CD14-positive monocyte (primary cell): Measurements from ENCODE around the gene CCDC78. TPM values are rescaled to one million over a fixed set of nuclear protein-coding genes. Genes with fewer than 3 reads are reported as not detected.

Experiments
- DNase-seq, 3 donors: peaks; one replicate each; pipeline ENCODE4 v3.0.0-alpha.2; 2011 to 2022
- H2AFZ ChIP-seq: 2 replicates; pipeline ENCODE4 v1.6.0; 2012; ENCODE audit warnings: mild to moderate bottlenecking, low read depth, low read length, inconsistent platforms; ENCODE audit not compliant: insufficient read depth, poor library complexity, severe bottlenecking
- H3K27ac ChIP-seq, 2 donors: 1 replicate in 1 of 2; 2 replicates in 1 of 2; pipeline ENCODE4 v1.5.1; 2012 to 2013; ENCODE audit warnings: low read length in 2 of 2, control low read depth in 1 of 2, inconsistent platforms in 1 of 2, low read depth in 1 of 2, mild to moderate bottlenecking in 1 of 2
- H3K27me3 ChIP-seq, 2 donors: one replicate each; pipeline versions ENCODE4 v1.6.0 to v1.6.1; 2011 to 2013; ENCODE audit warnings: low read length in 2 of 2; ENCODE audit not compliant: control insufficient read depth in 2 of 2, insufficient read depth in 2 of 2
- H3K36me3 ChIP-seq, 2 donors: replicated peaks in 1 of 2; 1 replicate in 1 of 2; 2 replicates in 1 of 2; pipeline versions ENCODE4 v1.5.1 to v1.6.1; 2012 to 2013; ENCODE audit warnings: low read length in 2 of 2, control low read depth in 1 of 2, inconsistent platforms in 1 of 2, mild to moderate bottlenecking in 1 of 2; ENCODE audit not compliant: insufficient read depth in 2 of 2, control insufficient read depth in 1 of 2
- H3K4me1 ChIP-seq, 2 donors: 1 replicate in 1 of 2; 2 replicates in 1 of 2; pipeline versions ENCODE4 v1.5.1 to v1.6.1; 2012 to 2013; ENCODE audit warnings: low read length in 2 of 2, control low read depth in 1 of 2, inconsistent platforms in 1 of 2, mild to moderate bottlenecking in 1 of 2, moderate library complexity in 1 of 2; ENCODE audit not compliant: insufficient read depth in 2 of 2, control insufficient read depth in 1 of 2
- H3K4me2 ChIP-seq: replicated peaks from 2 replicates; pipeline ENCODE3; 2012; ENCODE audit warnings: low read length, moderate library complexity, mild to moderate bottlenecking; ENCODE audit not compliant: poor library complexity, severe bottlenecking; ENCODE audit errors: extremely low read depth
- H3K4me3 ChIP-seq, 3 experiments: fragments of 200-600 bp in 1 of 3; sonication (generic) in 1 of 3; replicated peaks in 1 of 3; 1 replicate in 2 of 3; 2 replicates in 1 of 3; pipeline ENCODE4 v1.5.1; 2011 to 2013; ENCODE audit warnings: low read length in 3 of 3, mild to moderate bottlenecking in 3 of 3, control low read depth in 2 of 3, low read depth in 2 of 3, inconsistent platforms in 1 of 3, moderate library complexity in 1 of 3
- H3K79me2 ChIP-seq: 2 replicates; pipeline ENCODE4 v1.6.0; 2012; ENCODE audit warnings: mild to moderate bottlenecking, control low read depth, inconsistent platforms, low read length, moderate library complexity; ENCODE audit not compliant: insufficient read depth
- H3K9ac ChIP-seq: 2 replicates; pipeline ENCODE4 v1.6.0; 2017; ENCODE audit warnings: low read length, mild to moderate bottlenecking; ENCODE audit not compliant: insufficient read depth, poor library complexity, severe bottlenecking
- H3K9me3 ChIP-seq, 2 donors: replicated peaks in 1 of 2; 1 replicate in 1 of 2; 2 replicates in 1 of 2; pipeline versions ENCODE4 v1.5.1 to v1.6.1; 2012 to 2013; ENCODE audit warnings: low read length in 2 of 2, control low read depth in 1 of 2; ENCODE audit not compliant: control insufficient read depth in 1 of 2, insufficient read depth in 1 of 2
- H4K20me1 ChIP-seq: 2 replicates; pipeline ENCODE4 v1.6.0; 2012; ENCODE audit warnings: mild to moderate bottlenecking, low read length, control low read depth, moderate library complexity; ENCODE audit not compliant: insufficient read depth
- H3K27ac Mint-ChIP-seq, 7 donors: one replicate each; pipeline ENCODE4 v1.8.0; 2020; ENCODE audit warnings: mild to moderate bottlenecking in 7 of 7, mixed read lengths in 7 of 7, moderate library complexity in 6 of 7, inconsistent platforms in 2 of 7
- H3K27me3 Mint-ChIP-seq, 3 donors: one replicate each; pipeline ENCODE4 v1.8.0; 2021 to 2022; ENCODE audit warnings: low read depth in 3 of 3, mild to moderate bottlenecking in 3 of 3, mixed read lengths in 3 of 3, moderate library complexity in 3 of 3, inconsistent platforms in 1 of 3
- H3K36me3 Mint-ChIP-seq, 2 donors: one replicate each; pipeline ENCODE4 v1.8.0; 2020; ENCODE audit warnings: mixed read lengths in 2 of 2, inconsistent platforms in 1 of 2, mild to moderate bottlenecking in 1 of 2
- H3K4me1 Mint-ChIP-seq: one replicate; pipeline ENCODE4 v1.8.0; 2020; ENCODE audit warnings: mild to moderate bottlenecking, mixed read lengths
- H3K4me3 Mint-ChIP-seq, 2 donors: one replicate each; pipeline ENCODE4 v1.8.0; 2020; ENCODE audit warnings: mild to moderate bottlenecking in 2 of 2, mixed read lengths in 2 of 2, moderate library complexity in 1 of 2
- H3K9me3 Mint-ChIP-seq, 7 donors: one replicate each; pipeline ENCODE4 v1.8.0; 2020 to 2022; ENCODE audit warnings: mixed read lengths in 7 of 7, mild to moderate bottlenecking in 6 of 7, moderate library complexity in 6 of 7, inconsistent platforms in 2 of 7
- WGBS: methylation state at CpG from one replicate; pipeline ENCODE4 v1.1.5; 2013; ENCODE audit warnings: missing lambda C conversion rate; ENCODE audit not compliant: insufficient coverage; 5-methylcytosine and 5-hydroxymethylcytosine counted together
- intact Hi-C, 2 donors: fragments of 100-400 bp; cut with micrococcal nuclease; formaldehyde crosslinking; loops; one replicate each; pipeline versions ENCODE4 v1.15.0 to v1.15.1; 2023
- polyA plus RNA-seq, 3 donors: library from polyadenylated mRNA; depleted of rRNA in 1 of 3; unstranded in 2 of 3; stranded (reverse) in 1 of 3; fragments of 300-500 nt in 2 of 3; fragments of >200 nt in 1 of 3; fragmentation: Illumina TruSeq in 2 of 3; gene quantifications; 1 replicate in 2 of 3; 2 replicates in 1 of 3; pipeline ENCODE4 v1.2.3, GENCODE V29; 2012 to 2021
- TF ChIP-seq, protein P1 (sequence below): fragments of 200-600 bp; IDR thresholded peaks from one replicate; pipeline ENCODE4 v1.8.0; 2022; ENCODE audit warnings: antibody characterized with exemption, mild to moderate bottlenecking

The CCDC78 gene
- polyA plus RNA-seq, 3 donors, result 0.96 TPM; not detected in 2

DNA sequence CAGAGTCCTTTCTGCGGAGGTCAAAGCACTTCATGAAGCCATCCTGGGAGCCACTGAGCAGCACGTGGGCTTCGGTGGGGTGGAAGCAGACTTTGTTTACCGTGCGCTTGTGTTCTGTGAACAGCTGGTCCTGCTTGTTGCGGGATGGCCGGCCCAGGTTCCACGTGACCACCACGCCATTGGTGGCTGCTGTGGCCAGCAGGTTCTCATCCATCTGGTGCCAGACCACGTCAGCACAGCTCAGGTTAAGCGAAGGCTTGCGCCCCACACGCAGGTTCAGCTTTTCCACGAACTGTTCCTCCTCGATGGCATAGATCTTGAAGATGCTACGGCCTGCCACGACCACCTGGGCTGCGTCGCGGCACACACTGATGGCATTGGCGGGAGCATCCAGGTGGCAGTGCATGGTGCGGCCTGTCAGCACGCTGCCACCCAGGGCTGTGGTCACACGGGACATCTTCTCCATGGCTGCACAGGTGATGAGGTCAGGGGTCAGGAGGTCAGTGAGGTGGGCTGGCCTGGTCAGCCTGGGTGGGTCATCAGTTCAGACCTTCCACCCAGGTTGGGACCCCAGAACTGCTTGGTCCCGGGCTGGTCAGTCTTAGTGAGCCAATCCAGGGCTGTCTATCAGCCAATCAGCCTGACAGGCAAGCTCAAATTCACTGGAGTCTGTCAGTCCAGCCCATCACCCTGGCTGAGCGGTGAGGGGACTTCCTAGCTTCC, 36.9 kb downstream of the CCDC78 start:
- TF ChIP-seq, protein P1, sequence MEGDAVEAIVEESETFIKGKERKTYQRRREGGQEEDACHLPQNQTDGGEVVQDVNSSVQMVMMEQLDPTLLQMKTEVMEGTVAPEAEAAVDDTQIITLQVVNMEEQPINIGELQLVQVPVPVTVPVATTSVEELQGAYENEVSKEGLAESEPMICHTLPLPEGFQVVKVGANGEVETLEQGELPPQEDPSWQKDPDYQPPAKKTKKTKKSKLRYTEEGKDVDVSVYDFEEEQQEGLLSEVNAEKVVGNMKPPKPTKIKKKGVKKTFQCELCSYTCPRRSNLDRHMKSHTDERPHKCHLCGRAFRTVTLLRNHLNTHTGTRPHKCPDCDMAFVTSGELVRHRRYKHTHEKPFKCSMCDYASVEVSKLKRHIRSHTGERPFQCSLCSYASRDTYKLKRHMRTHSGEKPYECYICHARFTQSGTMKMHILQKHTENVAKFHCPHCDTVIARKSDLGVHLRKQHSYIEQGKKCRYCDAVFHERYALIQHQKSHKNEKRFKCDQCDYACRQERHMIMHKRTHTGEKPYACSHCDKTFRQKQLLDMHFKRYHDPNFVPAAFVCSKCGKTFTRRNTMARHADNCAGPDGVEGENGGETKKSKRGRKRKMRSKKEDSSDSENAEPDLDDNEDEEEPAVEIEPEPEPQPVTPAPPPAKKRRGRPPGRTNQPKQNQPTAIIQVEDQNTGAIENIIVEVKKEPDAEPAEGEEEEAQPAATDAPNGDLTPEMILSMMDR, result no peak
- Histone ChIP-seq H3K4me2 (peak overlapping the region; percentile 95), H3K9me3 (peaks cover 0 to 4% of the 10 kb centered on the region in 2 donors), H3K4me3 (peak overlapping the region; percentile 77 to 92 (median 87)), H2AFZ (peak overlapping the region; percentile 86), H3K79me2 (no peaks in the 10 kb centered on the region), H3K36me3 (peaks cover 0 to 11% of the 10 kb centered on the region in 2 donors), H3K27me3 (peaks cover 15 to 29% of the 10 kb centered on the region in 2 donors), H3K4me1 (peaks cover 26 to 43% of the 10 kb centered on the region in 2 donors), H3K9ac (peak overlapping the region; percentile 75), H3K27ac (peak overlapping the region; percentile 70 to 80), H4K20me1 (peaks cover 4% of the 10 kb centered on the region)
- WGBS, result 89% methylated on average over 24 of the region's 26 CpGs
- Mint-ChIP-seq H3K4me3 (peak overlapping the region; percentile 87 to 94), H3K36me3 (peaks cover 17 to 22% of the 10 kb centered on the region in 2 donors), H3K4me1 (peaks cover 16% of the 10 kb centered on the region), H3K9me3 (peaks cover under 1 to 10% (median 6%) of the 10 kb centered on the region in 7 donors), H3K27ac (peak overlapping the region in 6 of 7 donors; percentile 74 to 93 (median 85)), H3K27me3 (peaks cover 31 to 36% (median 32%) of the 10 kb centered on the region in 3 donors)
- peak in 1 of 3 donors; percentile 32 for DNase-seq
- intact Hi-C loops, result no loop called here

DNA sequence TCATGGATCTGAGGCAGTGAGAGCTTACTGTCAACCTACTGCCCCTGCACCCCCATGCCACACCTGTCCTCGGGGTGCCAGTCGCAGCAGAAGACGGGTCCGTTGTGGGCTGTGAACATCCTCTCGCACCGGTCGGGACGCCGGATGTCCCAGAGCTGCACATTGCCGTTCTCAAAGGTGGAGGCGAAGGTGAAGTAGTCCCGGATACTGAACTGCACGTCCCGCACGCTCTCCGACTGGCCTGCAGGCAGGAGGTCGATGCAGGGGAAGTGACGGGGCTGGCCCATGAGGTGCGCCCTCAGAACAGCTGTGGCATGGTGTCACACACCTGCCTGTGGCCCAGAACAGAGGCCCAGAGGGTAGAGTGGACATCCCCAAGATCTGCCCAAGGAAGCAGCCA, 38.7 kb downstream of the CCDC78 start:
- TF ChIP-seq, protein P1, result no peak
- Mint-ChIP-seq H3K4me1 (peaks cover 25% of the 10 kb centered on the region), H3K9me3 (peaks cover 0 to 10% (median 2%) of the 10 kb centered on the region in 7 donors), H3K4me3 (no peak overlapping the region), H3K36me3 (peaks cover 20 to 28% of the 10 kb centered on the region in 2 donors), H3K27ac (no peak overlapping the region), H3K27me3 (peaks cover 15 to 18% (median 16%) of the 10 kb centered on the region in 3 donors)
- no peak overlapping the region for H3K9ac ChIP-seq
- peaks cover 8 to 12% of the 10 kb centered on the region in 2 donors for H3K36me3 ChIP-seq
- peaks cover 0 to under 1% of the 10 kb centered on the region in 2 donors for H3K9me3 ChIP-seq
- H3K4me3 ChIP-seq, result no peak overlapping the region
- peaks cover 3 to 16% of the 10 kb centered on the region in 2 donors for H3K27me3 ChIP-seq
- no peak overlapping the region for H3K27ac ChIP-seq
- peaks cover 17% of the 10 kb centered on the region for H4K20me1 ChIP-seq
- intact Hi-C loops, result no loop called here
- H3K79me2 ChIP-seq, result peaks cover 11% of the 10 kb centered on the region
- no peak overlapping the region for H3K4me2 ChIP-seq
- 92% methylated on average over 19 of the region's 19 CpGs for WGBS
- DNase-seq, result no peak
- no peak overlapping the region for H2AFZ ChIP-seq
- H3K4me1 ChIP-seq, result peaks cover 37 to 53% of the 10 kb centered on the region in 2 donors
